Measurements from ENCODE around the gene ITGB3BP.
"Not testable (repeated sequence)": the region's sequence is repeated elsewhere in the genome, so short reads cannot be mapped to it uniquely, and the experiment has no call there.

Gene ITGB3BP, protein sequence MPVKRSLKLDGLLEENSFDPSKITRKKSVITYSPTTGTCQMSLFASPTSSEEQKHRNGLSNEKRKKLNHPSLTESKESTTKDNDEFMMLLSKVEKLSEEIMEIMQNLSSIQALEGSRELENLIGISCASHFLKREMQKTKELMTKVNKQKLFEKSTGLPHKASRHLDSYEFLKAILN

DNA sequence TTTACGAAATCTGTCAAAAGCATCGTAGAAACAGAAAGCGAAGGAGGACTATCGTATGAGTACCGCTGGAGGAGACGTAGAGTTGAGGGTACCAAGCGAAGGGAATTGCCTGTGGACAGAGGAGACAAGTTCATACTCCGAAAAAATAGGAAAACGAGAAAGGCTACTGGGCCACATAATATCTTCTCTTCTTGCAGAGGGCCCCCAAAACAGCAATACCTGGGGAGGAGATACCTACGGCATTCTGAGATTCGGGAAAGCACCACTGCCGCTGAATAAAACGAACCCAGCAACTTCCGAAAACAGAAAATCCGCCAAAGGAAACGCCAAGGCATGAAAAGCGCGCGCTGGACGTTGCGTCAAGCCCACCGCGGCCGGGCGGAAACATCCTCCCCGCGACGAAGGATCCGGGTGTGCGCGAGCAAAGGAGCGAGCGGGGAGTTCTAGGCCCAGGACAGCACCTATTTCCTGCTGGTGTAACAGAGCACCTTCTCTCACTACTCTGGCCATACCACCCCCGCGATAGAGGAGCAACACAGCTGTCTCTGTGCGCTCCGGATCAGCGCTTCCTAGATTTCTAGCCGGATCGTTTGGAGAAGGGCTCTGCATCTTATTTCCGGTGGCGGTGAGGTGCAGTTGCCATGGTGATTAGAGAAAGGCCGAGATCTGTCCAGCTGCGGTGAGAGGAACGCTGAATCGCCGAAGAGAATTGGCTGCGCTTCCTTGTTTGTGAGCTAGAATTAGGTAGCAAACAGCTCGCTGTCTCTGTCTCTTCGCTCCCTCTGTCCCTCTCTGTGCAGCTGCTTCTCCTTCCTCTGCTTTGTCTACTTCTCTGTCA is at the start of gene ITGB3BP, which contains the start of gene EFCAB7:
Gene ITGB3BP, minus strand, starts transcription at position 335 of the 838 bp plus-strand sequence. Its CDS starts 92 bp downstream, at position 243.
Gene EFCAB7, plus strand, starts transcription at position 635 of the 838 bp plus-strand sequence. CDS start 2,048 bp downstream, outside the sequence.
- peak; percentile 69 to 79 (median 72) for DNase-seq (ENCODE audit: low read depth in 3 of 3)

DNA sequence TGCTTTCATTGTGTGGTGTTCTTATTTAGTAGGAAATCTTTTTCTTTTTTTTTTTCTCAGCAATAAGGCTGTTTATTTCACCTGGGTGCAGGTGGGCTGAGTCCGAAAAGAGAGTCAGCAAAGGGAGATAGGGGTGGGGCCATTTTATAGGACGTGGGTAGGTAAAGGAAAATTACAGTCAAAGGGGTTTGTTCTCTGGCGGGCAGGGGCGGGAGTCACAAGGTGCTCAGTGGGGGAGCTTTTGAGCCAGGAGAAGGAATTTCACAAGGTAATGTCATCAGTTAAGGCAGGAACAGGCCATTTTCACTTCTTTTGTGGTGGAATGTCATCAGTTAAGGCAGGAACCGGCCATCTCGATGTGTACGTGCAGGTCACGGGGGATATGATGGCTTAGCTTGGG is 49.7 kb upstream of the ITGB3BP start:
- not testable (repeated sequence) for DNase-seq (ENCODE audit: low read depth in 3 of 3)

DNA sequence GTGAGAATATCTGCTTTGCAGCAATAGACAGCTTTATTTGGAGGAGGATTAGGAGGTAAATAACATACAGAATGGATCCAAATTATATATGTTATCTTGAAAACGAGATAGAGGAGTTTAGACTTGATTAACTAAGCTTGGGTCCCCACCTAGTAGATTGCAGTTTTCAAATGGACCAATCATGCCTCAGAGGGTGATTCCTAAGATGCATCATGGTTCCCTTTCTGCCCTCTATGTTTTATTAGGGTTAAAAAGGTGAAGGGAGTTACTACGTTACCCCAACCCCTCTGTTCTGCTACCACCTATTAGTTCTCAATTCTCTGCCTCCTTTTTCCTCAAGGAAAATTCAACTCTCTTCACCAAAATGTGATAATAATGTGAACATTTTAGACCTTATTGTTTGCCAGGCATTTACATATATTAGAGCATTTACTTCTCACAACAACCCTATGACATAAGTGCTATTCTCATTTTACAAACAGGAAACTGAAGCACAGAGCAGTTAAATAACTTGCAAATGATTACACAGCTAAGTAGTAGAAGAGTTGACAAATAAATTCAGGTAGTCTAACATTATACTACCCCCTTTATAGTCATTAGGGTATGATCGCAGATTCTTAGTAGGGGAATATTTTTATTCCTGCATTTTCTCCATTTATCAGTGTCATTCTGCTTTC is 46.8 kb upstream of the ITGB3BP start:
- DNase-seq (ENCODE audit: low read depth in 3 of 3) = no peak

DNA sequence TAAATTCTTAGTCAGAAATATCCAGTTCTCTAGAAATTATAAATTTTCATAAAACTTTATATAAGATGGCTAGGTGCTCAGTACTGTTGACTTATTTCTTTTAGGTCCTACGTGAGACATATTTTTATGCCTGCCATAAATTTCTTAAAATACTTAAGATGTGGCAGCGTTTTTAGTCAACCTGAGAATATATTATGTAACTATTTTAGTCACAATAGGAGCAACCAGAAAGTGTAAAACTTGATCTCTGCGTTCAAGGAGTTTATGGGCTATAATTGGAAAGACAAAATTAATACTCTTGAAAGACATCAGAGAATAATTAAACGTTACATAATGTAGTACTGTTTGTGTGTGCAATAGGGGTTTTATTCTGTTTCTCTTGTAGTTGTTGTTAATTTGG is 46.0 kb upstream of the ITGB3BP start:
- no peak for DNase-seq (ENCODE audit: low read depth in 3 of 3)

DNA sequence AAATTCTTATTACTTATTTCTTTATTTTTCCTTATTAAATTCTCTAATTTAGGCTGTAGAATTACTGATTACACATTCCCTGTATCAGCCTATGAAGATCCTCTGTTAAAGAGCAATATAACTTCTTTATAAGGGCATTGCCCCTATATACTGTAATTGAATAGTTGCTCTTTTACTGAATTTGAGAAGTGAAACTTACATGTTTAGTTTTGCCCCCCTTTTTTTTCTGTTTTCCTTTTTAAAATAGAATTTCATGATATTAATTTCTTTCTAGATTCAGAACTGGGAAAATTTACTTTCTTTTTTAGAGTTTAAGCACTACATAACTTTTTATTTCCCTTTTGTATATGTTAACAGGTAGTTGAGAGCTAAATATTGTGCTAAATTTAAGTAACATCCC is 40.7 kb upstream of the ITGB3BP start:
- DNase-seq (ENCODE audit: low read depth in 3 of 3) = no peak

DNA sequence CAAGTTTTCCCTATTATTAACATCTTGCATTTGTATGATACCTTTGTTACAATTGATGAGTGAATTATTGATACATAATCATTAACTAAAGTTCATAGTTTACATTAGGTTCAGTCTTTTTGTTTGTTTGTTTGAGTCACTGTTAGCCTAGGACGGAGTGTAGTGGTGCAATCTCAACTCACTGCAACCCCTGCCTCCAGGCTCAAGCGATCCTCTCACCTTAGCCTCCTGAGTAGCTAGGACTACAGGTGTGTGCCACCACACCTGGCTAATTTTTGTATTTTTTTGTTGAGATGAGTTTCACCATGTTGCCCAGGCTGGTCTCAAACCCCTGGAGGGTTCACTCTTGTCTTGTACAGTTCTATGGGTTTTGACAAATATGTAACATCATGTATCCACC is 36.3 kb upstream of the ITGB3BP start:
- DNase-seq (ENCODE audit: low read depth in 3 of 3) = no peak

DNA sequence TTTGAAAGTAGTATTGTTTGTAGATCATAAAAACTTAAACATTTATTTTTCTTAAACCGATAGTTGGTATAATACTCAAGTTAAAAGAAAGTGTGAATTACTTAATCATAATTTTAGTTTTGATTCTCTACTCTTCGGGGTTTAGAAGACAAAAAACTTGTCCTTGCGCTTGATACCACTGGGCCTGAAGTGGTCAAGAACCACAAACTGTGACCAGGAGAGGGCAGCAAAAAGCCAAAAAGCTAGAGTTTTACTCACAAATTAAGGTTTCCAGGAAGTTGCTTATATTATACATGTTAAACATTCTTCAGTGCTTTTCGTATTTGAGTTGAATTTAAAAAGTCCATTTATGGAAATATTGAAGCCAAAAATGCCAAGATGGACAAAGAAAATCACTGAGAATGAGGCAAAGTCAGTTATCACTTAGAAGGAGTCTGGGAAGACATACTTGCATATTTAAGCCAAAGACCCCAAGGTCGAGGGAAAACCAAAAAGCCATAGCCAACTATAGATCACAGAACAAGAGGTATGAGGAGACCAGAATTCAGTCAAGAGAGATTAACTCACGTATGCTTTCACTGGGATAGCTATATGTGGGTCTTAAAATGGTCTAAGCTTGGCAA is 34.5 kb upstream of the ITGB3BP start:
- peak in 1 of 3 donors; percentile 2 for DNase-seq (ENCODE audit: low read depth in 3 of 3)

DNA sequence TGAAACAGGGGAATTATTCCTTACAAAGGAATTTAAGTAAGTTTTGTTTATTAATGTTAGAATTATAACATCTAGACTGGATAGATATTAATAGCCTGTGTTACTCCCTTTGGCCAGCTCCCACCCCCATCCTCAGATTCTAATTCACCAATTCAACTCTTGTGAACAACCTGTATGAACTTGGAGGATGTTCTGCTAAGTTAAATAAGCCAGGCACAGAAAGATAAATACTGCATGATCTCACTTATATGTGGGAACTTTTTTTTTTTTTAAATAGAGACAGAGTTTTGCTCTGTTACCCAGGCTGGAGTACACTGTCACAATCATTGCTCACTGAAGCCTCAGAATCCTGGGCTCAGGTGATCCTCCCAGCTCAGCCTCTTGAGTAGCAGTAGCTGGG is 32.5 kb upstream of the ITGB3BP start:
- DNase-seq (ENCODE audit: low read depth in 3 of 3) = no peak

DNA sequence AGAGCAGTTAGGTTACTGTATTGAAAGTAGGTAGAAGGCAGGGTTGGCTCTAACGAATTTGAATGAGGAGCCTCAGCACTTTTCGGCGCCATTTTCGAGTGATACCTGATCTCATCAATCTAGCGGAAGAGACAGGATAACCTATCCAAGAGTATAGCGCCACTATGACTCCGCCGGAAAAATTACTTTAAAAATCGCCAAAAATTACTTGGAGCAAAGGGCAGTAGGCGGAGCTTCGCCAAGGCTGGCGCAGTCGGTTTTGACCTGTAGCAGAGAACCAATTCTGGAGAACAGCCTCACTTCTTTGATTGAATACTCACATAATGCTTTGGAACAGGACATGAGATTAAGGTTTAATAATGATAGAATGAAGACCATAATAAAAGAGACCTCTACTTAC is 25.9 kb upstream of the ITGB3BP start:
- no peak for DNase-seq (ENCODE audit: low read depth in 3 of 3)

DNA sequence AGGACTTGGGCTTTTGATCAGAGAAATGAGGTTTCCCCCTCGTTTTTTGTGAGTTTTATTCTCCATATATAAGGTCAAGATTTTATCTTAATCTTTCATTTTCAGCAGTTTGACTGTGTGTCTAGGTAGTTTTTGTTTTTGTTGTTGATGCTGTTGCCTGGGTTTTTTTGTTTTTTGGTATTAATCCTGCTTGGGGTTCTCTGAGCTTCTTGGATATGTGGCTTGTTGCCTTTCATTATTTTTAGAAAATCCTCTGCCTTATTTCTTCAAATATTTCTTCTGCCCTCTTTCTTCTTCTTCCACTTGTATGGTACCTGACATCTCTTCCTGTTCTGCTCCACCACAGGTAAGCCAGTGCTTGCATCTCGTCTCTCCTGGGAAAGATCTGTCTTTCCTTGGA is 25.3 kb upstream of the ITGB3BP start:
- no peak for DNase-seq (ENCODE audit: low read depth in 3 of 3)

DNA sequence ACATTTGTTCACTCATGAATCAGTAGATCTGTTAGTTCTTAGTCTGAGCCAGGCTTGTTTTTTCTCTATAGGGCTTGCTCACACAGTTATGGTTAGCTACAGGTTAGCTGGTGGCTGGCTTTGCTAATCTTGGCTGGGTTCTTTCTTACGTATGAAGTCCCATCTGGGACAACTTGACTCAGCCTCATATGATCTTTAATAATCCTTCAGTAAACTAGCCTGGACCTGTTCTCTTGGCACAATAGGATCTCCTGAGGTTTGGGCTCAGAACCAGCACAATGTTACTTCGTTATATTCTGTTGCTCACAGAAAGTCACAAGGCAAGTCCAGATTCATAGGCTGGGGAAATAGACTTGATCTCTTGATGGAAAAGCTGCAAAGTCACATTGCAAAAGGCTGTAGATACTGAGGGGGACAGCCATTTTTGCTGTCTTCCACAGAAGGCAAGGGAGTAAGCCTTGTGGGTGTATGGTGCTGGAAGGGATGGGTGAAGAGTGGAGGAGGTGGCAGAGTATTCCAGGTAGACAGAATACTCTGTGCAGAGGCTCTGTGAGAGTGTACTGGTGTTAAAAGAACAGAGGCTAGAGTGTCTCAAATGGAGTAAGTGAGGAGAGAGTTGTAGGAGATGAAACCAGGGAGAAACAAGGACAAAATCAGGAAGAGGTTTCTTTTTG is 24.7 kb upstream of the ITGB3BP start:
- DNase-seq (ENCODE audit: low read depth in 3 of 3) = no peak

DNA sequence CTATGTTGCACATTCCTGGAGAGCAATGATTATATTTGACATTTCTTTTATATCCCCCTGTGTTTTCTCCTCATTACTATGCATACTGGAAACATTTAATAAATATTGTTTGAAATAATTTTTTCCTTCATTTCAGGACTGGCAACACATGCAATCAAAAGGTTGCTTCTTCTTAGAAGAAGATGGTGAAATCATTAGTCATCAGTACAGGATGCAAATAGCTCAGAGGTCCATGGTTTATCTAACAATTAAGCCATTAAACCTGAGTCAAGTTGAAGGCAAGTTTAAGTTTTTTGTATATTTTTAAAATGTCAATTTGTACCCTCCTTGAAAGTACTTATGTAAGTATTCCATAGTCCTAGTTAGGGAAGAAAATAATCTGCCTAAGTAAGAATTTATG is 22.8 kb upstream of the ITGB3BP start:
- no peak for DNase-seq (ENCODE audit: low read depth in 3 of 3)

DNA sequence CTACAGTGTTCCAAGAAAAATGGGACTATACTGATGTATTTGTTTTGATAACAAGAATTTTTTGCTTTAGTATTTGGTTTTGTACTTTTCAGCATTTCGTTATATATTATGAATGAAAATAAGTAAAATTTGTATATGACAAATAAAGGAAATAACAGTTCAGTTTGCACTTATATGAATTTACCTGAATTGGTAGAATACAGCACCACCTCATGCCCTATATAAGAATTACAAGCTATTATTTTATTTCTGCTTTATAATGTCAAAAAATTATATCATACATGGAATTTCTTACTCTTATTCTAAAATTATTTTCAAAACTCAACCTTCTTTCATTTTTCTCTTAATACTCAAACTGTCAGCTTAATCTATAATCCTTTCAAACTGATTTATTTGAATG is 14.9 kb upstream of the ITGB3BP start:
- DNase-seq (ENCODE audit: low read depth in 3 of 3) = no peak

DNA sequence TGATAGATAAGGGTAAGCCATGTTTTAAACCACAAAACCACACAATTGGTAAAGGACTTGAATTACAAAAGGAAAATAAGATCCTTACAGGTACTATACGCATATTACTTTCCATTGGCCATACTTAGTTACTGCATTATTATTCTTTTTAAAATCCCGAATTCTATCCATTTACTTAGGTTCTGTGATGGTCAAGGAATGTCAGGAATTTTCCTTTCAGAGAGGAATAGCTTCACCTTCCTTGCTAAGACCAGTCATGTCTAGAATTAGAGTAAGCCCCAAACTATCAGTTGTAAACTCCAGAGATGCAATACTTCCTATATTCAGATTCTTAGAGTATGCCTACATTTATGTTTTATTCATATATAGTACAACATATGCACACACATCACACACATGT is 14.0 kb upstream of the ITGB3BP start:
- no peak for DNase-seq (ENCODE audit: low read depth in 3 of 3)

DNA sequence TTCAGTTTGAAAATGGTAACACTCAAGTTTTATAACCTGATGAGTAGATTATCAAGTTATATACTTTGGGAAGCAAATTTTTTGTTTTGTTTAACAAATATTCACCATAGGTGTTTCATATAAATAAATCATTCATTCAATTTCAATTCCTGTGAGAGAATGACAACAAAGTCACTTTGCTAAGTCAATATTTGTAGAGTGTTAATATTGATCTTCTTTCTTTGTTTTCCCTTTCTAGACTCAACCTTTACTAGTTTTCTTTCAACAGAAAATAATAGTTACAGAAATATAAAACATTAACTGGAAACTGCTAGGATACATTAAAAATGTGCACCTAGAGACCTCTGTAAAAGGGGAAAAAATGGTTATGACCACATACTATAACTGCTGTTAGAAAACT is 11.4 kb upstream of the ITGB3BP start:
- DNase-seq (ENCODE audit: low read depth in 3 of 3) = no peak

DNA sequence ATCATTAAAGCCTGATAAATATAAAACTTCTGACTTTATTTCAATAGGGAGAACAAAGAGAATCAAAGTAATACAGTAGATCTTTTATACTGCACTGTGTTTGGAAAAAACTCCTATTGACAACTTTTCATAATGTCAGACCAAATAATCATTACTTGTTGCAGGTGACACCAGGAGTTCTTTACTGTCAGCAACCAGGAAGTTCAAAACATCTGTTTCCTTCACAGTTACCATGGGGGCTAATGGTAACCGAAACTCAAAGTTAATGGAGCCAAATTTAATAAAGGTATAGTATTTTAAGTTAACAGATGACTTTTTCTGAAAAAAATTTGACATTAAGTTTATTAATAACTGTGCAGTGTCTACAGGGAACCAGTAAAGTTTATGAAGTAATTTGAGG is 10.9 kb upstream of the ITGB3BP start:
- DNase-seq (ENCODE audit: low read depth in 3 of 3) = no peak

DNA sequence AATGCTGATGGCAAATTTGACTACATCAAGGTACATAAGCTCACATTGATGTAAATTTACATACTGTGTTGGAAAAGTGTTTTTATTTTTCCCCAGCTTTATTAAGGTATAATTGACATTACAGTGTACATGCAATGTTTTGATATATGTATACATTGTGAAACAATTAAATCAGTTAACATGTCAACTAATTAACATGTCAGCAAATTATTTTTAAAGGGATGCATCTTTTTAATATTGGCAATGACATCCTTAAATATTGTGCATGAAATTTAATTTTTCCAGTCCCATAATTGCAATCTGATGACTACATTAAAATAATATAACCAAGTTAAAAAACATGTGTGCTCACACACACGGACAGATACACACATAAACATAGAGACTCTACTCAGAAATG is 9.7 kb upstream of the ITGB3BP start:
- no peak for DNase-seq (ENCODE audit: low read depth in 3 of 3)

DNA sequence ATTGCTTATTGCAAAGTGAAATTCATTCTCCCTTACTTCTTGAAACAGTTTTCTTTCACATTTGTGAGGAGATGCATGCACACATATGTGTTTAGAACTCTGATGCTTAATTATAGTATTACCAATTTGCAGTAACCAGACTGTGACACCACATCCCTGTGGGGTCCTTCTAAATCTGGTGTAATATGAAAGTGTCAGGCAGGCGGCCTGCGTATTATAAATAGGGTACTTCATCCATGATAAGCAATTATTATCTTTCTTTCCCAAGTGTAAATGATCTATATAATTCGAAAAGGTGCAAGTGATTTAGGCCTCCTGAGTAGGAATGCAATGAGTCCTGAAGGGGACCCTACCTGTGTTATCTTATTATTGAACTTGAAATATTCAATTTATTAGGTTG is 1.2 kb upstream of the ITGB3BP start:
- no peak for DNase-seq (ENCODE audit: low read depth in 3 of 3)

DNA sequence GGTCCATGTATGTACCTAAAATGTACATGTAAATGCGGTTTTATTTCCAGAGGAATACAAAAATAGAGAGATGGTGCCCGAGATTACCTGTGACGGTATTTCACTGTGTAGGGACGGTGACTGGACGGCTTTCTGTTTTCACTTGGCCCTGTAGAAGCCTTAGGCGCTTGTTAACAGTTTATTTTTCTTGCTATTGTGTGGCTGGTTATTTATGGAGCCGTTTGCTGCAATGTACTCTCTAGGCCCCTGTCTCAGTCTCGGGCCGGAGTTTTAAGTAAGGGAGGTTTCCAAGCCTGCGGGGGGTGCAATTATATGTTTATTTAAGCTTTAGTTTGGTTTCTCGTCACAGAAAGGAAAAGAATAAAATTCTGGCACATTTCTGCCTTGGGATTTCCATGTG is 713 bp upstream of the ITGB3BP start:
- no peak for DNase-seq (ENCODE audit: low read depth in 3 of 3)

DNA sequence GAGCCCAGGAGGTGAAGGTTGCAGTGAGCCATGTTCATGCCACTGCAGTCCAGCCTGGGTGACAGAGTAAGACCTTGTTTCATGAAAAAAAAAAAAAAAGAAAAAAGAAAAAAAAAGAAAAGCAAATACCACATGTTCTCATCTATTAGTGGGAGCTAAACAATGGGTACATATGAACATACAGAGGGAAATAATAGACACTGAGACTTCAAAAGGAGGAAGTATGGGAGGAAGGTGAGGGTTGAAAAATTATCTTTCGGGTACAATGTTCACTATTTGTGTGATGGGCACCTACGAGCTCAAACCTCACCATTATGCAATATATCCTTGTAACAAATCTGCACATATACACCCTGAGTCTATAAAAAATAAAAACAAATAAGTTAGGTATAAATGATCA is 6.4 kb downstream of the ITGB3BP start:
- DNase-seq (ENCODE audit: low read depth in 3 of 3) = no peak

DNA sequence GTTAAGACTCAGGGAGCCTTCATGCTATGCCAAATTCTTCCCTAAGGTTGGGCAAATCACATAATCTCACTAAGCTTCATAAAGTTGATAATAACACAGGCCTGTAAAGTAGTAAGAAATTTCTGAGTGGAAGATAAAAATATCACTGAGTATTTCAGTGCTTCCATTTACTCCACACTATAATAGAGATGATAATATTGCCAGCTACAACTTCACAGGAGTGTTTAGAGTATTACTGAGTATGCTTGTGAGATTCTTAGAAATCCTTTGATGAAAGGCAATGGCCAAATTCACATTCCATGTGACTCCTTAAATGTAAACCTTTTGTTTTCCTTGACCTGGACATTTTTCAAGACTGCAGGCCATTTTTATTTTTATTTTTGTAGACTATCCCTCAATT is 10.4 kb downstream of the ITGB3BP start:
- DNase-seq (ENCODE audit: low read depth in 3 of 3) = no peak

DNA sequence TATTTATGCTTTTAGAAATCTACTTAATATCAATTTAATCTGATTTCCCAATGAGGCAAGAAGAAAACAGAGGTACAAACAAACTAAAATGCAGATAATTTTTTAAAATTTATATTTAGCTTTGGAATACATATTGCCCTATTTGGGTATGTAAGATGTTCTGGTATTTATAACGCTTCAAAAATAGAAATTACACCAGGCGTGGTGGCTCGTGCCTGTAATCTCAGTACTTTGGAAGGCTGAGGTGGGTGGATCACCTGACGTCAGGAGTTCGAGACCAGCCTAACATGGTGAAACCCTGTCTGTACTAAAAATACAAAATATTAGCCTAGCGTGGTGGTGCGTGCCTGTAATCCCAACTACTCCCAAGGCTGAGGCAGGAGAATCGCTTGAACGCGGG is 13.3 kb downstream of the ITGB3BP start:
- DNase-seq (ENCODE audit: low read depth in 3 of 3) = no peak
